K562 (cell line): ENCODE measurements around the gene SMIM41.

Experiments
- BRD4 ChIP-seq: fragments of 200-600 bp; sonication (generic); IDR thresholded peaks from 2 replicates; pipeline ENCODE4 v1.6.1; 2017; ENCODE audit warnings: inconsistent platforms
- EZH2 ChIP-seq: IDR thresholded peaks from 2 replicates; pipeline ENCODE4 v1.6.1; 2012; ENCODE audit warnings: low read depth, mild to moderate bottlenecking, inconsistent platforms, low read length, borderline replicate concordance
- FOXO4 ChIP-seq: fragments of 450-650 bp; formaldehyde crosslinking; IDR thresholded peaks from 2 replicates; pipeline ENCODE4 v1.4.0; 2020; ENCODE audit warnings: mild to moderate bottlenecking, moderate library complexity
- MAFK ChIP-seq: IDR thresholded peaks from 2 replicates; pipeline ENCODE4 v1.6.1; 2011; ENCODE audit warnings: low read length, improper control_type of control experiment
- MTA2 ChIP-seq: fragments of 450-650 bp; IDR thresholded peaks from 2 replicates; pipeline ENCODE4 v1.6.1; 2016; ENCODE audit warnings: low read depth
- PHTF2 ChIP-seq: fragments of 250-450 bp; sonication (Bioruptor Pico); IDR thresholded peaks from 2 replicates; pipeline ENCODE4 v1.5.0; 2021; ENCODE audit warnings: mild to moderate bottlenecking
- PKNOX1 ChIP-seq: fragments of 450-650 bp; IDR thresholded peaks from 2 replicates; pipeline ENCODE4 v1.6.1; 2016
- TCF3 ChIP-seq: sonication (generic); formaldehyde crosslinking; IDR thresholded peaks from 2 replicates; pipeline ENCODE4 v1.4.0; 2020; ENCODE audit warnings: mild to moderate bottlenecking, missing genetic modification reagents
- TOE1 ChIP-seq, 2 experiments: fragments of 450-650 bp in 1 of 2; sonication (generic) in 1 of 2; formaldehyde crosslinking in 1 of 2; IDR thresholded peaks; 2 replicates each; pipeline versions ENCODE4 v1.7.1 to v1.8.0; 2016 to 2022; ENCODE audit warnings: borderline replicate concordance in 2 of 2, mild to moderate bottlenecking in 2 of 2, antibody characterized with exemption in 1 of 2, inconsistent platforms in 1 of 2, low read depth in 1 of 2, missing genetic modification reagents in 1 of 2, moderate library complexity in 1 of 2
- YBX1 ChIP-seq: fragments of 450-650 bp; IDR thresholded peaks from 2 replicates; pipeline ENCODE4 v1.7.1; 2016; ENCODE audit warnings: mild to moderate bottlenecking
- ZFX ChIP-seq: sonication (generic); formaldehyde crosslinking; IDR thresholded peaks from 2 replicates; pipeline ENCODE4 v1.8.0; 2022; ENCODE audit warnings: mild to moderate bottlenecking, missing genetic modification reagents, moderate library complexity
- TF ChIP-seq, protein P1 (sequence below), 3 experiments: IDR thresholded peaks in 2 of 3; conservative IDR thresholded peaks in 1 of 3; 2 replicates each; pipeline ENCODE4 v1.5.1; 2011 to 2012; ENCODE audit warnings: low read length in 3 of 3, mild to moderate bottlenecking in 3 of 3, control low read depth in 2 of 3, improper control_type of control experiment in 1 of 3, inconsistent platforms in 1 of 3, low read depth in 1 of 3, mixed read lengths in 1 of 3, moderate library complexity in 1 of 3; ENCODE audit not compliant: insufficient read depth in 2 of 3
- TF ChIP-seq, protein P2 (sequence below): fragments of 250-450 bp; sonication (Bioruptor Pico); IDR thresholded peaks from 2 replicates; pipeline ENCODE4 v1.6.1; 2021; ENCODE audit warnings: mild to moderate bottlenecking

DNA sequence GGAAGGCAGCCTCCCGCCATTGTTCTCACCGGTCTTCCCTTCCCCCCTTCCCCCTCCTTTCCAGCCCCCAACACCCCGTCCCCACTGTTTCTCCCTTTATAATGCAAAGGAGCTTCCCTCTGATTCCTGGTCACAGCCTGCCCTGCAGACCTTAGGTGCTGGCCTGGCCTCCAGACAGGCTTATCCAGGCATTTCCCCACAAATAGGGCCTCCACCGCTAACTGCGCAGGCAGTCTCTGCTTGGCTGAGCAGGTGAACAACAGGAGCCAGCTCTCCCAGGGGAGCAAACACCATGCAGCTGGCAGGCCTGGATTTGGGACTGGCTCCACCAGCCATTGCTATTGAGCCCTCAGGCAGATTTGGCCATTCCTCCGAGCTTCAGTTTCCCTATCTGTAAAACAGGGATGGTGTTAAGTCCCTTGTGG, 46.0 kb downstream of the SMIM41 start:
- TF ChIP-seq EZH2, result no peak
- no peak for TF ChIP-seq PHTF2 (CRISPR knock-in tag)
- no peak for TF ChIP-seq FOXO4 (CRISPR knock-in tag)
- TF ChIP-seq, protein P1, sequence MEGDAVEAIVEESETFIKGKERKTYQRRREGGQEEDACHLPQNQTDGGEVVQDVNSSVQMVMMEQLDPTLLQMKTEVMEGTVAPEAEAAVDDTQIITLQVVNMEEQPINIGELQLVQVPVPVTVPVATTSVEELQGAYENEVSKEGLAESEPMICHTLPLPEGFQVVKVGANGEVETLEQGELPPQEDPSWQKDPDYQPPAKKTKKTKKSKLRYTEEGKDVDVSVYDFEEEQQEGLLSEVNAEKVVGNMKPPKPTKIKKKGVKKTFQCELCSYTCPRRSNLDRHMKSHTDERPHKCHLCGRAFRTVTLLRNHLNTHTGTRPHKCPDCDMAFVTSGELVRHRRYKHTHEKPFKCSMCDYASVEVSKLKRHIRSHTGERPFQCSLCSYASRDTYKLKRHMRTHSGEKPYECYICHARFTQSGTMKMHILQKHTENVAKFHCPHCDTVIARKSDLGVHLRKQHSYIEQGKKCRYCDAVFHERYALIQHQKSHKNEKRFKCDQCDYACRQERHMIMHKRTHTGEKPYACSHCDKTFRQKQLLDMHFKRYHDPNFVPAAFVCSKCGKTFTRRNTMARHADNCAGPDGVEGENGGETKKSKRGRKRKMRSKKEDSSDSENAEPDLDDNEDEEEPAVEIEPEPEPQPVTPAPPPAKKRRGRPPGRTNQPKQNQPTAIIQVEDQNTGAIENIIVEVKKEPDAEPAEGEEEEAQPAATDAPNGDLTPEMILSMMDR (IDR thresholded peaks at IDR 0.05 in 2 of 3, conservative IDR thresholded peaks at IDR 0.05 in 1 of 3; ENCODE audit: insufficient read depth in 2 of 3, low read depth in 1 of 3, low read length in 3 of 3), result no peak
- TF ChIP-seq MTA2, result no peak
- TF ChIP-seq, protein P2, sequence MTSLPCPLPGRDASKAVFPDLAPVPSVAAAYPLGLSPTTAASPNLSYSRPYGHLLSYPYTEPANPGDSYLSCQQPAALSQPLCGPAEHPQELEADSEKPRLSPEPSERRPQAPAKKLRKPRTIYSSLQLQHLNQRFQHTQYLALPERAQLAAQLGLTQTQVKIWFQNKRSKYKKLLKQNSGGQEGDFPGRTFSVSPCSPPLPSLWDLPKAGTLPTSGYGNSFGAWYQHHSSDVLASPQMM (CRISPR knock-in tag), result no peak
- TF ChIP-seq YBX1, result no peak
- TF ChIP-seq BRD4, result no peak
- TF ChIP-seq PKNOX1, result no peak
- no peak for TF ChIP-seq TOE1 (IDR thresholded peaks at IDR 0.05; ENCODE audit: borderline replicate concordance)
- TF ChIP-seq TOE1 (CRISPR knock-in tag; IDR thresholded peaks at IDR 0.05; ENCODE audit: borderline replicate concordance, low read depth), result no peak
- TF ChIP-seq MAFK, result no peak
- no peak for TF ChIP-seq TCF3
- TF ChIP-seq ZFX, result no peak
